NCI-H2081 treated with DMSO at 0.1 percent for 48 hours (cell line): ENCODE measurements around the gene NRG3.
"Not testable (repeated sequence)": the region's sequence is repeated elsewhere in the genome, so short reads cannot be mapped to it uniquely, and the experiment has no call there.

Experiments used
- DNase-seq: peaks from one replicate; lab custom pipeline; 2025; lab: John Stamatoyannopoulos, UW

The NRG3 gene

GRCh38 chr10:82282782-82283456 lies 407.9 kb downstream of the NRG3 start:
- no peak for DNase-seq

- DNase-seq: no peak
These were observed 409.2 kb downstream of the NRG3 start for GRCh38 chr10:82284180-82284579.

GRCh38 chr10:82288461-82288881 lies 413.5 kb downstream of the NRG3 start:
- no peak for DNase-seq

- DNase-seq: no peak
These were observed 415.0 kb downstream of the NRG3 start for GRCh38 chr10:82289945-82290344.

GRCh38 chr10:82294874-82295378 lies 419.9 kb downstream of the NRG3 start:
- no peak for DNase-seq

GRCh38 chr10:82308641-82309040 lies 433.6 kb downstream of the NRG3 start:
- DNase-seq: no peak

GRCh38 chr10:82310839-82311238 lies 435.8 kb downstream of the NRG3 start:
- no peak for DNase-seq

GRCh38 chr10:82313401-82313800 lies 438.4 kb downstream of the NRG3 start:
- no peak for DNase-seq

- no peak for DNase-seq
These were observed 443.5 kb downstream of the NRG3 start for GRCh38 chr10:82318534-82318933.

GRCh38 chr10:82319074-82319473 lies 444.1 kb downstream of the NRG3 start:
- no peak for DNase-seq

GRCh38 chr10:82319562-82319961 lies 444.6 kb downstream of the NRG3 start:
- no peak for DNase-seq

GRCh38 chr10:82321724-82322123 lies 446.7 kb downstream of the NRG3 start:
- no peak for DNase-seq

GRCh38 chr10:82331716-82332115 lies 456.7 kb downstream of the NRG3 start:
- no peak for DNase-seq

GRCh38 chr10:82335831-82336230 lies 460.8 kb downstream of the NRG3 start:
- no peak for DNase-seq

GRCh38 chr10:82340166-82340565 lies 465.2 kb downstream of the NRG3 start:
- DNase-seq: no peak

- DNase-seq: not testable (repeated sequence)
These were observed 474.6 kb downstream of the NRG3 start for GRCh38 chr10:82349590-82349989.

- no peak for DNase-seq
These were observed 478.4 kb downstream of the NRG3 start for GRCh38 chr10:82353381-82353780.

- no peak for DNase-seq
These were observed 483.6 kb downstream of the NRG3 start for GRCh38 chr10:82358486-82359099.

- no peak for DNase-seq
These were observed 486.3 kb downstream of the NRG3 start for GRCh38 chr10:82361256-82361655.

GRCh38 chr10:82377608-82378007 lies 502.6 kb downstream of the NRG3 start:
- DNase-seq: no peak

- DNase-seq: no peak
These were observed 503.2 kb downstream of the NRG3 start for GRCh38 chr10:82378146-82378545.

GRCh38 chr10:82383350-82383749 lies 508.4 kb downstream of the NRG3 start:
- DNase-seq: no peak

- DNase-seq: no peak
These were observed 516.1 kb downstream of the NRG3 start for GRCh38 chr10:82390866-82391658.
